Breast epithelium (tissue), 3 donors: ENCODE measurements around the gene TIE1.

ENCODE experiments used
- POLR2AphosphoS5 ChIP-seq, 3 donors: sonication (generic); formaldehyde crosslinking; IDR thresholded peaks; one replicate each; pipeline ENCODE4 v1.6.1; 2017; ENCODE audit warnings: antibody characterized with exemption in 3 of 3
- TF ChIP-seq, protein P1 (sequence below), 3 donors: fragments of 450-650 bp; IDR thresholded peaks; one replicate each; pipeline ENCODE4 v1.5.1; 2016 to 2017; ENCODE audit warnings: antibody characterized with exemption in 3 of 3, mild to moderate bottlenecking in 3 of 3, moderate library complexity in 3 of 3

DNA sequence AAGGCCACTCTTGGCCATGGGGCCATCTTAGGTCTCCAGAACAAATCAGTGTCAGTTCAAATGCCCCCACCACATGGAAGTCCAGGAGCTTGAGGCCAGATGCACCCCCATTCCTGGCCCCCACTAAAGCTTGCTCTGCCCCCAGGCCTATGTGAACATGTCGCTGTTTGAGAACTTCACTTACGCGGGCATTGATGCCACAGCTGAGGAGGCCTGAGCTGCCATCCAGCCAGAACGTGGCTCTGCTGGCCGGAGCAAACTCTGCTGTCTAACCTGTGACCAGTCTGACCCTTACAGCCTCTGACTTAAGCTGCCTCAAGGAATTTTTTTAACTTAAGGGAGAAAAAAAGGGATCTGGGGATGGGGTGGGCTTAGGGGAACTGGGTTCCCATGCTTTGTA lies 21.7 kb downstream of the TIE1 start:
- TF ChIP-seq, protein P1, sequence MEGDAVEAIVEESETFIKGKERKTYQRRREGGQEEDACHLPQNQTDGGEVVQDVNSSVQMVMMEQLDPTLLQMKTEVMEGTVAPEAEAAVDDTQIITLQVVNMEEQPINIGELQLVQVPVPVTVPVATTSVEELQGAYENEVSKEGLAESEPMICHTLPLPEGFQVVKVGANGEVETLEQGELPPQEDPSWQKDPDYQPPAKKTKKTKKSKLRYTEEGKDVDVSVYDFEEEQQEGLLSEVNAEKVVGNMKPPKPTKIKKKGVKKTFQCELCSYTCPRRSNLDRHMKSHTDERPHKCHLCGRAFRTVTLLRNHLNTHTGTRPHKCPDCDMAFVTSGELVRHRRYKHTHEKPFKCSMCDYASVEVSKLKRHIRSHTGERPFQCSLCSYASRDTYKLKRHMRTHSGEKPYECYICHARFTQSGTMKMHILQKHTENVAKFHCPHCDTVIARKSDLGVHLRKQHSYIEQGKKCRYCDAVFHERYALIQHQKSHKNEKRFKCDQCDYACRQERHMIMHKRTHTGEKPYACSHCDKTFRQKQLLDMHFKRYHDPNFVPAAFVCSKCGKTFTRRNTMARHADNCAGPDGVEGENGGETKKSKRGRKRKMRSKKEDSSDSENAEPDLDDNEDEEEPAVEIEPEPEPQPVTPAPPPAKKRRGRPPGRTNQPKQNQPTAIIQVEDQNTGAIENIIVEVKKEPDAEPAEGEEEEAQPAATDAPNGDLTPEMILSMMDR (IDR thresholded peaks at IDR 0.05): no peak
- no peak for TF ChIP-seq POLR2AphosphoS5 (IDR thresholded peaks at IDR 0.05)
